Neural cell (in vitro differentiated cells): ENCODE measurements around the gene NUSAP1. TPM values are rescaled to one million over a fixed set of nuclear protein-coding genes. Genes with fewer than 3 reads are reported as not detected.
"Not testable (repeated sequence)": the region's sequence is repeated elsewhere in the genome, so short reads cannot be mapped to it uniquely, and the experiment has no call there.

Experiments
- H2AFZ ChIP-seq: fragments of 200-600, 300-800 bp; sonication (generic), shearing (Covaris generic); 2 replicates; pipeline ENCODE4 v1.6.0; 2014; ENCODE audit warnings: low read depth, mild to moderate bottlenecking, antibody characterized with exemption, low read length, moderate library complexity
- H3F3A ChIP-seq: fragments of 200-600 bp; shearing (Covaris generic); 2 replicates; pipeline ENCODE4 v1.6.1; 2016; ENCODE audit warnings: mild to moderate bottlenecking, moderate library complexity, mixed read lengths, antibody characterized with exemption, low read length; ENCODE audit not compliant: insufficient read depth, poor library complexity, severe bottlenecking
- H3K27ac ChIP-seq: fragments of 200-600, 300-800 bp; sonication (generic), shearing (Covaris generic); 2 replicates; pipeline ENCODE4 v1.5.1; 2014; ENCODE audit warnings: mild to moderate bottlenecking, low read length, moderate library complexity
- H3K27me3 ChIP-seq: fragments of 300-800, 200-600 bp; sonication (generic), shearing (Covaris generic); 2 replicates; pipeline ENCODE4 v1.6.0; 2014; ENCODE audit warnings: mild to moderate bottlenecking, low read depth, low read length, moderate library complexity; ENCODE audit not compliant: insufficient read depth
- H3K36me3 ChIP-seq: fragments of 300-800, 200-600 bp; sonication (generic), shearing (Covaris generic); 2 replicates; pipeline ENCODE4 v1.5.1; 2014; ENCODE audit warnings: mild to moderate bottlenecking, antibody characterized with exemption, low read length, moderate library complexity; ENCODE audit not compliant: insufficient read depth
- H3K4me2 ChIP-seq: fragments of 300-800, 200-600 bp; sonication (generic), shearing (Covaris generic); 2 replicates; pipeline ENCODE4 v1.6.0; 2014; ENCODE audit warnings: mild to moderate bottlenecking, low read length
- H3K4me3 ChIP-seq: fragments of 300-800, 200-600 bp; sonication (generic), shearing (Covaris generic); 2 replicates; pipeline ENCODE4 v1.5.1; 2014; ENCODE audit warnings: mild to moderate bottlenecking, low read length, moderate library complexity
- H3K79me2 ChIP-seq: fragments of 200-600 bp; shearing (Covaris generic); replicated peaks from 2 replicates; pipeline ENCODE4 v1.6.0; 2014; ENCODE audit warnings: mild to moderate bottlenecking, low read length, moderate library complexity; ENCODE audit not compliant: insufficient read depth
- H3K9ac ChIP-seq: fragments of 300-800, 200-600 bp; sonication (generic), shearing (Covaris generic); 2 replicates; pipeline ENCODE4 v1.6.1; 2016; ENCODE audit warnings: mild to moderate bottlenecking, low read length, mixed read lengths
- H3K9me2 ChIP-seq: fragments of 200-600 bp; shearing (Covaris generic); 2 replicates; pipeline ENCODE4 v1.6.1; 2016; ENCODE audit warnings: mild to moderate bottlenecking, low read length, mixed read lengths; ENCODE audit not compliant: insufficient read depth
- H3K9me3 ChIP-seq: fragments of 200-600, 300-800 bp; sonication (generic), shearing (Covaris generic); 2 replicates; pipeline ENCODE4 v1.6.1; 2016; ENCODE audit warnings: mild to moderate bottlenecking, mixed run types, low read length, moderate library complexity, mixed read lengths
- H4K20me1 ChIP-seq: fragments of 200-600 bp; shearing (Covaris generic); 2 replicates; pipeline ENCODE4 v1.6.1; 2016; ENCODE audit warnings: mild to moderate bottlenecking, mixed run types; ENCODE audit not compliant: insufficient read depth
- EP300 ChIP-seq: fragments of 450-650 bp; conservative IDR thresholded peaks from 2 replicates; pipeline ENCODE4 v1.6.1; 2014; ENCODE audit warnings: antibody characterized with exemption, mild to moderate bottlenecking, moderate library complexity; ENCODE audit not compliant: poor library complexity, severe bottlenecking
- MXI1 ChIP-seq: fragments of 450-650 bp; conservative IDR thresholded peaks from 2 replicates; pipeline ENCODE4 v1.6.1; 2014; ENCODE audit warnings: antibody characterized with exemption, mild to moderate bottlenecking; ENCODE audit not compliant: poor library complexity, severe bottlenecking
- POLR2AphosphoS5 ChIP-seq: IDR thresholded peaks from 2 replicates; pipeline ENCODE4 v1.6.1; 2012
- SMC3 ChIP-seq: fragments of 450-650 bp; conservative IDR thresholded peaks from 2 replicates; pipeline ENCODE4 v1.6.1; 2014; ENCODE audit warnings: antibody characterized with exemption, mild to moderate bottlenecking, moderate library complexity; ENCODE audit not compliant: poor library complexity
- TAF1 ChIP-seq: IDR thresholded peaks from 2 replicates; pipeline ENCODE4 v1.6.1; 2012; ENCODE audit warnings: low read depth
- polyA plus RNA-seq: library from polyadenylated mRNA; depleted of rRNA; stranded (reverse); fragments of >200 nt; gene quantifications from 2 replicates; pipeline ENCODE4 v1.2.3, GENCODE V29; 2014
- TF ChIP-seq, protein P1 (sequence below): fragments of 450-650 bp; IDR thresholded peaks from 2 replicates; pipeline ENCODE4 v1.5.1; 2014; ENCODE audit warnings: antibody characterized with exemption, mild to moderate bottlenecking, moderate library complexity; ENCODE audit not compliant: poor library complexity, severe bottlenecking
- TF ChIP-seq, protein P2 (sequence below): IDR thresholded peaks from 2 replicates; pipeline ENCODE4 v1.6.1; 2012; ENCODE audit warnings: borderline replicate concordance

The NUSAP1 gene
- polyA plus RNA-seq, 1 donor from 2014 or later = 13.6 TPM

DNA sequence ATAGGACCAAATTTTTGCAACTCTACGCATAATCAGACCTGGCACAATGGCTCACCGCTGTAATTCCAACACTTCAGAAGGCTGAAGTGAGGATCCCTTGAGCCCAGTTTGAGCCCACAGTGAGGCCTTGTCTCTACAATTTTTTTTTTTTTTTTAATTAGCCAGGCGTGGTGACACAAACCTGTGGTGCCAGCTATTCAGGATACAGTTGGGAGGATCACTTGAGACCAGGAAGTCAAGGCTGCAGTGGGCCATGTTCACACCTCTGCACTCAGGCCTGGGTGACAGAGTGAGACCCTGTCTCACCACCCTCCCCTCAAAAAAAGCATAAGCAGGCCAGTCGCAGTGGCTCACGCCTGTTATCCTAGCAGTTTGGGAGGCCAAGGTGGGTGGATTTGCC lies 25.0 kb upstream of the NUSAP1 start:
- H3K9me2 ChIP-seq = no peaks in the 10 kb centered on the region
- no peaks in the 10 kb centered on the region for H3K79me2 ChIP-seq
- H3K4me2 ChIP-seq = no peak overlapping the region
- no peaks in the 10 kb centered on the region for H3K9me3 ChIP-seq
- H3F3A ChIP-seq = no peaks in the 10 kb centered on the region
- no peak overlapping the region for H3K4me3 ChIP-seq
- H3K27ac ChIP-seq = no peak overlapping the region
- no peaks in the 10 kb centered on the region for H4K20me1 ChIP-seq
- H3K27me3 ChIP-seq = no peaks in the 10 kb centered on the region
- H2AFZ ChIP-seq = no peak overlapping the region
- H3K9ac ChIP-seq = no peak overlapping the region
- H3K36me3 ChIP-seq = no peaks in the 10 kb centered on the region
- no peak for TF ChIP-seq MXI1
- TF ChIP-seq POLR2AphosphoS5 = no peak
- TF ChIP-seq, protein P1, sequence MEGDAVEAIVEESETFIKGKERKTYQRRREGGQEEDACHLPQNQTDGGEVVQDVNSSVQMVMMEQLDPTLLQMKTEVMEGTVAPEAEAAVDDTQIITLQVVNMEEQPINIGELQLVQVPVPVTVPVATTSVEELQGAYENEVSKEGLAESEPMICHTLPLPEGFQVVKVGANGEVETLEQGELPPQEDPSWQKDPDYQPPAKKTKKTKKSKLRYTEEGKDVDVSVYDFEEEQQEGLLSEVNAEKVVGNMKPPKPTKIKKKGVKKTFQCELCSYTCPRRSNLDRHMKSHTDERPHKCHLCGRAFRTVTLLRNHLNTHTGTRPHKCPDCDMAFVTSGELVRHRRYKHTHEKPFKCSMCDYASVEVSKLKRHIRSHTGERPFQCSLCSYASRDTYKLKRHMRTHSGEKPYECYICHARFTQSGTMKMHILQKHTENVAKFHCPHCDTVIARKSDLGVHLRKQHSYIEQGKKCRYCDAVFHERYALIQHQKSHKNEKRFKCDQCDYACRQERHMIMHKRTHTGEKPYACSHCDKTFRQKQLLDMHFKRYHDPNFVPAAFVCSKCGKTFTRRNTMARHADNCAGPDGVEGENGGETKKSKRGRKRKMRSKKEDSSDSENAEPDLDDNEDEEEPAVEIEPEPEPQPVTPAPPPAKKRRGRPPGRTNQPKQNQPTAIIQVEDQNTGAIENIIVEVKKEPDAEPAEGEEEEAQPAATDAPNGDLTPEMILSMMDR = no peak
- no peak for TF ChIP-seq TAF1
- TF ChIP-seq SMC3 = no peak
- no peak for TF ChIP-seq EP300

DNA sequence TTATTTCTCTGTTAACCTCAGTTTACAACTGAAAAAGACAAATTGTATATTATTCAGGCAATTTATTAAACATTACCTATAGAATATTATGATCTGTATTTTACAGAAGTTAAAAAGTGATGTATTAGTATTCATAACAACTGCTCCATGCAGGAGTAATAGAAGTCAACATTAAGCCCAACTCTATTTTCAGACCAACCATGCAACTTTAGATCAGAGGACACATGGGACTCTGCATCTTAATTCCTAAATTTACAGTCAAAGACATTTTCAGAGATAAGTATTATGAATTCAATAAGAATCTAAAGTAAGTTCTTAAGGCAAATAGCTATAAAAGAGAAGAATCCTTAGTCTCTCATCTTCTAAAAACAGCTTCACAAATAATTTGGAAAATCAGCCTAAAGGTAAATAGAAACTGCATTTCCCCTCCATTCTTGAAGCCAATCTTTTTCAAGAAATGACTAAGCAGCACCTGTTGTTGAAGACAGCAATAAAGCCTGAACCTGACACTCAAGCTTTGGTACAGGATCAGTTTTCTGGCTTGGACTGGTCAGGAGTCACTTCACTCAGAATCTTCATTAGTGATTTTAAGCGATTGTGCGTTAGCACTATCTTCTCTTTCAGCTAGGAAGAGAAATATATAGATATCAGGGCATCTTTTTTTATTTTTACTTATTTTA lies 23.3 kb upstream of the NUSAP1 start:
- TF ChIP-seq POLR2AphosphoS5 = no peak
- TF ChIP-seq, protein P2, sequence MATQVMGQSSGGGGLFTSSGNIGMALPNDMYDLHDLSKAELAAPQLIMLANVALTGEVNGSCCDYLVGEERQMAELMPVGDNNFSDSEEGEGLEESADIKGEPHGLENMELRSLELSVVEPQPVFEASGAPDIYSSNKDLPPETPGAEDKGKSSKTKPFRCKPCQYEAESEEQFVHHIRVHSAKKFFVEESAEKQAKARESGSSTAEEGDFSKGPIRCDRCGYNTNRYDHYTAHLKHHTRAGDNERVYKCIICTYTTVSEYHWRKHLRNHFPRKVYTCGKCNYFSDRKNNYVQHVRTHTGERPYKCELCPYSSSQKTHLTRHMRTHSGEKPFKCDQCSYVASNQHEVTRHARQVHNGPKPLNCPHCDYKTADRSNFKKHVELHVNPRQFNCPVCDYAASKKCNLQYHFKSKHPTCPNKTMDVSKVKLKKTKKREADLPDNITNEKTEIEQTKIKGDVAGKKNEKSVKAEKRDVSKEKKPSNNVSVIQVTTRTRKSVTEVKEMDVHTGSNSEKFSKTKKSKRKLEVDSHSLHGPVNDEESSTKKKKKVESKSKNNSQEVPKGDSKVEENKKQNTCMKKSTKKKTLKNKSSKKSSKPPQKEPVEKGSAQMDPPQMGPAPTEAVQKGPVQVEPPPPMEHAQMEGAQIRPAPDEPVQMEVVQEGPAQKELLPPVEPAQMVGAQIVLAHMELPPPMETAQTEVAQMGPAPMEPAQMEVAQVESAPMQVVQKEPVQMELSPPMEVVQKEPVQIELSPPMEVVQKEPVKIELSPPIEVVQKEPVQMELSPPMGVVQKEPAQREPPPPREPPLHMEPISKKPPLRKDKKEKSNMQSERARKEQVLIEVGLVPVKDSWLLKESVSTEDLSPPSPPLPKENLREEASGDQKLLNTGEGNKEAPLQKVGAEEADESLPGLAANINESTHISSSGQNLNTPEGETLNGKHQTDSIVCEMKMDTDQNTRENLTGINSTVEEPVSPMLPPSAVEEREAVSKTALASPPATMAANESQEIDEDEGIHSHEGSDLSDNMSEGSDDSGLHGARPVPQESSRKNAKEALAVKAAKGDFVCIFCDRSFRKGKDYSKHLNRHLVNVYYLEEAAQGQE = no peak
- TF ChIP-seq TAF1 = no peak
- TF ChIP-seq SMC3 = no peak
- H3K9me3 ChIP-seq = no peaks in the 10 kb centered on the region
- no peak overlapping the region for H3K4me3 ChIP-seq
- H3K9me2 ChIP-seq = no peaks in the 10 kb centered on the region
- H3K36me3 ChIP-seq = no peaks in the 10 kb centered on the region
- no peak overlapping the region for H2AFZ ChIP-seq
- no peak overlapping the region for H3K4me2 ChIP-seq
- H4K20me1 ChIP-seq = no peaks in the 10 kb centered on the region
- H3K79me2 ChIP-seq = no peaks in the 10 kb centered on the region
- H3K9ac ChIP-seq = no peak overlapping the region
- no peak overlapping the region for H3K27ac ChIP-seq
- H3K27me3 ChIP-seq = no peaks in the 10 kb centered on the region
- H3F3A ChIP-seq = no peaks in the 10 kb centered on the region

- H3F3A ChIP-seq, H3K4me2 ChIP-seq, H3K27me3 ChIP-seq, H3K79me2 ChIP-seq, H3K9ac ChIP-seq, H3K27ac ChIP-seq, H3K4me3 ChIP-seq, H3K9me2 ChIP-seq, H4K20me1 ChIP-seq, H3K9me3 ChIP-seq, H2AFZ ChIP-seq, H3K36me3 ChIP-seq: not testable (repeated sequence)
These were observed 11.8 kb upstream of the NUSAP1 start for GRCh38 chr15:41320805-41321330.
